ENCODE measurements around the gene ZNF182. TPM values are rescaled to one million over a fixed set of nuclear protein-coding genes. Genes with fewer than 3 reads are reported as not detected.
"Not testable (repeated sequence)": the region's sequence is repeated elsewhere in the genome, so short reads cannot be mapped to it uniquely, and the experiment has no call there.

ZNF182 gene
- total RNA-seq, 2 donors from 2014 or later: 3.0 to 4.2 TPM

GRCh38 chrX:48030237-48030636, 26.4 kb upstream of the ZNF182 start:
- H3K4me1 ChIP-seq: no peaks in the 10 kb centered on the region
- no peak overlapping the region for H3K27ac ChIP-seq
- no peaks in the 10 kb centered on the region for H3K9me3 ChIP-seq
- intact Hi-C loops (cut with DNase I): no loop called here
- H3K36me3 ChIP-seq: no peaks in the 10 kb centered on the region
- no peak for TF ChIP-seq CTCF (IDR thresholded peaks at IDR 0.05)
- H3K27me3 ChIP-seq: no peaks in the 10 kb centered on the region
- H3K9ac ChIP-seq (ENCODE audit: low read depth in 2 of 2, low read length in 2 of 2): no peak overlapping the region
- no peak overlapping the region for H3K4me3 ChIP-seq
- DNase-seq: no peak

GRCh38 chrX:48028091-48028490, 24.3 kb upstream of the ZNF182 start:
- Histone ChIP-seq H3K36me3 (no peaks in the 10 kb centered on the region), H3K9me3 (no peaks in the 10 kb centered on the region), H3K4me3 (no peak overlapping the region), H3K27me3 (no peaks in the 10 kb centered on the region), H3K4me1 (no peaks in the 10 kb centered on the region), H3K27ac (no peak overlapping the region), H3K9ac (ENCODE audit: low read depth in 2 of 2, low read length in 2 of 2) (no peak overlapping the region)
- intact Hi-C loops (cut with DNase I): no loop called here
- DNase-seq: no peak
- TF ChIP-seq CTCF (IDR thresholded peaks at IDR 0.05): no peak

DNA sequence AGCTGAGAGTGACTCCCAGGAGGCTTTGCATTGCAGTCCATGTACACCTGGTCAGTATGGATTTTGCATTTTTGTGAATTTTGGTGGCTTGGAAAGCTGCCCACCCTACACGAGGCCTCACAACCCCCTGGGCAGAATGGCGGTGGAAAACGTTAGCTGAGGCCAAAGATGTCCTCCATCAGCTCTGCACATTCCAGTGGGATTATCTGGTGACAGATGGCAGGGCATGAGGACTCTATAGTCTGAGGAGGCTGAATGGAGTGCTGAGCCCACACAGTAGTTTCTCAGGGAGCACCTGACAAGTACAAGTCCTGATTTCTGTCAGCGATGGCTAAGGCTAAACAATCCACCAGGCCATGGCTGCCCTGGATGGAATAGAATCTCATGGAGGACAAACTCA, 23.8 kb upstream of the ZNF182 start:
- H3K4me1 ChIP-seq; H3K4me3 ChIP-seq; H3K9me3 ChIP-seq; H3K27me3 ChIP-seq; intact Hi-C loops (cut with DNase I); H3K9ac ChIP-seq (ENCODE audit: low read depth in 2 of 2, low read length in 2 of 2); H3K27ac ChIP-seq; DNase-seq; H3K36me3 ChIP-seq: not testable (repeated sequence)

DNA sequence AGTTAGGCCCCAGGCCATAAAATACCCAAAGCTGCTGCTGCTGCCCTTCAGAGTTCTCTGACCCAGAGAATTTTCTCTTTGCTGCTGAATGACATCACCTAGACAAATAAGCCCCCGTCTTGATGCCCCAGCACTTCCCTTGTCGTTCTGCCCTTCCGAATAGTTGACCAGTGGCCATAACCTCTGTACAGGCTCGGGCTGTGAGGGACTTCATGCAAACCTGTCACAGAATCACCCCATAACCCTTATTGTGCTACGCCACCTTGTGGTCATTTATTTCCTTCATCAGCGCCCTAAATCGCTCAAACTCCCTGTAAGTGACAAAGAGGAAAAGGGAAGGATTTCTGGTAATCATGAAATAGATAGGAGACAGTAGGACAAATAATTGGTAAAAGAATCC, 21.8 kb upstream of the ZNF182 start:
- Histone ChIP-seq H3K27me3 (no peaks in the 10 kb centered on the region), H3K4me1 (no peaks in the 10 kb centered on the region), H3K9ac (ENCODE audit: low read depth in 2 of 2, low read length in 2 of 2) (peak overlapping the region in 1 of 2 donors; percentile 9), H3K9me3 (no peaks in the 10 kb centered on the region), H3K4me3 (no peak overlapping the region), H3K27ac (no peak overlapping the region), H3K36me3 (no peaks in the 10 kb centered on the region)
- peak; percentile 45 for TF ChIP-seq CTCF (IDR thresholded peaks at IDR 0.05)
- intact Hi-C loops (cut with DNase I): no loop called here
- DNase-seq: peak; percentile 57

DNA sequence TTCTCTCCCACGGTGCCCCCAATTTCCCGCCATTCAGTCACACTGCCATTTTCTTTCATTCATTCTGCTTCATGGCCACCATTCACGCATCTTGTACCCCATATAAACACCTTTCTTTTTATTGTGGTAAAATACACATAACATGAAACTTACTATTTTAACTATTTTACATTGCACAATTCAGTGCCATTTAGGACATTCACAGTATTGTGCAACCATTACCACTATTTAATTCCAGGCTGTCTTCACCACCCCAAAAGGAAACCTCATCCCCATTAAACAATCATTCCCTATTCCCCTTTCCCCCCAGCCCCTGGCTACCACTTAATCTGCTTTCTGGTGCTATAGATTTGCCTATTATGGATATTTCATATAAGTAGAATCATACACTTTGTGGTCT, 18.9 kb upstream of the ZNF182 start:
- TF ChIP-seq CTCF (IDR thresholded peaks at IDR 0.05): no peak
- intact Hi-C loops (cut with DNase I): no loop called here
- Histone ChIP-seq H3K9ac (ENCODE audit: low read depth in 2 of 2, low read length in 2 of 2) (no peak overlapping the region), H3K36me3 (no peaks in the 10 kb centered on the region), H3K9me3 (no peaks in the 10 kb centered on the region), H3K27me3 (no peaks in the 10 kb centered on the region), H3K27ac (no peak overlapping the region), H3K4me1 (no peaks in the 10 kb centered on the region), H3K4me3 (no peak overlapping the region)
- DNase-seq: no peak

DNA sequence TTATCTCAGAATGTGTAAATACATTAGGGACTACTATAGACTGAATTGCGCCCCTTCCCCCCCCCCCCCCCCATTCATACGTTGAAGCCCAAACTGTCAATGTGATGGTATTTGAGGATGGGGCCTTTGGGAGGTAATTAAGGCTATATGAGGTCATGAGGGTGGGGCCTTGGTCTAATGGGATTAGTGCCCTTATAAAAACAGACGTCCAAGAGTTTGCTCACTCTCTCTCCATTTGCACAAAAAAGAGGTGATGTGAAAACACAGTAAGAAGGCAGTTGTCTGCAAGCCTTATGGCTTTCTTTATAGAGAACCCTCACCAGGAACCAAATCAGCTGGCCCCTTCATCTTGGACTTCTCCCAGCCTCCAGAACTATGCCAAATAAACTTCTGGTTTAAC, 18.3 kb upstream of the ZNF182 start:
- Histone ChIP-seq H3K36me3 (no peaks in the 10 kb centered on the region), H3K4me3 (no peak overlapping the region), H3K9me3 (no peaks in the 10 kb centered on the region), H3K4me1 (no peaks in the 10 kb centered on the region), H3K27me3 (no peaks in the 10 kb centered on the region), H3K9ac (ENCODE audit: low read depth in 2 of 2, low read length in 2 of 2) (no peak overlapping the region), H3K27ac (no peak overlapping the region)
- no peak for DNase-seq
- TF ChIP-seq CTCF (IDR thresholded peaks at IDR 0.05): no peak
- intact Hi-C loops (cut with DNase I): no loop called here
